ENCODE results near the gene C1orf116.
"Not testable (repeated sequence)": the region's sequence is repeated elsewhere in the genome, so short reads cannot be mapped to it uniquely, and the experiment has no call there.

The C1orf116 gene

DNA sequence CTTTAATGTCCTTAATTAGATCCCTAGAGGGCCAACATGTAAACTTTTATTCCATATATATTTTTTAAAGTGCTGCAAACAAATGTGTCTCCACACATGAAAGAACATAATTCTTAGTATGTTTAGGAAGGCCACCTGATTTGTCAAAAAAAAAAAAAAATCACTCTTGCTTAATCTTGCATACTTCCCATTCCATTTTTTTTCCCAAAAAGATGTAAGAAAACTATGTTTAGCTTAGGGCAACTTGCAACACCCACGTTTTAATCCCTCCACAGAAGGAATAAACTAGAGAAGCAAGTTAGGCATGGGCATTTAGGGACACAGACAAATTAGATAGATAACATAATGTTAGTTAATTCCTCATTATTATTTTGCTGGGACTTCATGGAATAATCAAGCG is 12.9 kb upstream of the C1orf116 start:
- no peak for TF ChIP-seq ZFX (IDR thresholded peaks at IDR 0.05)
- TF ChIP-seq, protein P1, sequence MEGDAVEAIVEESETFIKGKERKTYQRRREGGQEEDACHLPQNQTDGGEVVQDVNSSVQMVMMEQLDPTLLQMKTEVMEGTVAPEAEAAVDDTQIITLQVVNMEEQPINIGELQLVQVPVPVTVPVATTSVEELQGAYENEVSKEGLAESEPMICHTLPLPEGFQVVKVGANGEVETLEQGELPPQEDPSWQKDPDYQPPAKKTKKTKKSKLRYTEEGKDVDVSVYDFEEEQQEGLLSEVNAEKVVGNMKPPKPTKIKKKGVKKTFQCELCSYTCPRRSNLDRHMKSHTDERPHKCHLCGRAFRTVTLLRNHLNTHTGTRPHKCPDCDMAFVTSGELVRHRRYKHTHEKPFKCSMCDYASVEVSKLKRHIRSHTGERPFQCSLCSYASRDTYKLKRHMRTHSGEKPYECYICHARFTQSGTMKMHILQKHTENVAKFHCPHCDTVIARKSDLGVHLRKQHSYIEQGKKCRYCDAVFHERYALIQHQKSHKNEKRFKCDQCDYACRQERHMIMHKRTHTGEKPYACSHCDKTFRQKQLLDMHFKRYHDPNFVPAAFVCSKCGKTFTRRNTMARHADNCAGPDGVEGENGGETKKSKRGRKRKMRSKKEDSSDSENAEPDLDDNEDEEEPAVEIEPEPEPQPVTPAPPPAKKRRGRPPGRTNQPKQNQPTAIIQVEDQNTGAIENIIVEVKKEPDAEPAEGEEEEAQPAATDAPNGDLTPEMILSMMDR (conservative IDR thresholded peaks at IDR 0.05) = no peak
- no peak overlapping the region for H3K27ac ChIP-seq

DNA sequence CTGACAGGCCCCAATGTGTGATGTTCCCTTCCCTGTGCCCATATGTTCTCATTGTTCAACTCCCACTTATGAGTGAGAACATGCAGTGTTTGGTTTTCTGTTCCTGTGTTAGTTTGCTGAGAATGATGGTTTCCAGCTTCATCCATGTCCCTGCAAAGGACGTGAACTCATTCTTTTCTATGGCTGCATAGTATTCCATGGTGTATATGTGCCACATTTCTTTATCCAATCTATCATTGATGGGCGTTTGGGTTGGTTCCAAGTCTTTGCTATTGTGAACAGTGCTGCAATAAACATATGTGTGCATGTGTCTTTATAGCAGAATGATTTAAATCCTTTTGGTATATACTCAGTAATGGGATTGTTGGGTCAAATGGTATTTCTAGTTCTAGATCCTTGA is 8.8 kb upstream of the C1orf116 start:
- not testable (repeated sequence) for H3K27ac ChIP-seq

DNA sequence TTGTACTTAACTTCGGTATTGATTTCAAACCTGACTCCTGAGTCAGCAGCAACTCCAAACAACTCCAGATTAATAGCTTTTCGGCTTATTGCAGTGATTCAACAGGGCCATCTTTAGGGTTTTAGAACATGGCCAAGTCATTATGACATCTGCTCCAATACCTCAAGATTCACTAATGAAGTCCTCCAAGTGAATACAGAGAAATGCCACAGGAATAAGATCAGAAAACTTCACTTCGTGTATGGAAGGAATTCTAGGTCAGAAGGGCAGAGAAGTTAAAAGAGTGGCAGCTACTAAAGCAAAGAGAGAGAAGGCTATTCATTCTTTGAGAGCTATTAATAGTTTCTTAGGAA is 7.6 kb upstream of the C1orf116 start:
- TF ChIP-seq ZFX (IDR thresholded peaks at IDR 0.05) = no peak
- TF ChIP-seq, protein P1 (conservative IDR thresholded peaks at IDR 0.05) = no peak
- H3K27ac ChIP-seq = no peak overlapping the region

DNA sequence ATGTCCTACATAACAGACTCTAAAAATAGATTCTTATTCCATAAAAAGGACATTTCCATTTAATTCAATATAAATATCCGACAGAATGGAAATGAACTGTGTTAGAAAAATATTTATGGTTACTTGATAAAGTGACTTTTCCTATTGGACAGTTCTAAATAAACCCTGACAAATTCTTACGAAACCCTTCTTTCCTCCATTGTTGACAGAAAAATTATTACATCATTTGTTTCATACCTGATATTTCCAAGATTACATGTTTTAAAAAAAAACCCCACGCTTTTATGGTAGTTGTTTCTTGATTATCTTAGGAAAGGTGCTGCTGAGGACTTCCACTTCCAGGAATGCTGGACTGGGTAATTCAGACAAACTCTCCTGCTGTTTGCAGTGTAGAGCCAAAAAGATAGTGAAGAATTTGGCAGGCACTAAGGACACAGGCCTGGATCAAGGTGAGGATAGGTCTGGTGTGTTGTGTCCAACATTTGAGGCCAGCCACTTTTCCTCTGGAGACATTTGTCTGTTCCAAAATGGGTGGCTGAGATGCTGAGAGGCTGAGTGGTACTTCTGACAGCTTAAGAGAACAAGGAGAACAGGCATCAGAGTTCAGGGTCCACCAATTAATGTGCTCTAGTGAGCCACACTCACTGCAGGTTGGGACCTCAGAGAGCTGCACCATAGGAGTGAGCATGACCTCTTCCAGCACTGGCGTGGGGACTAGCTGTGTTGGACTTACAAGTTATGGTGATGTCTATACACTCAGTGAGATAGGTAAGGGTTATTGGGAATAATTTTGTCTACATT is 7.0 kb upstream of the C1orf116 start:
- TF ChIP-seq, protein P1 (conservative IDR thresholded peaks at IDR 0.05) = no peak
- TF ChIP-seq ZFX (IDR thresholded peaks at IDR 0.05) = no peak
- H3K27ac ChIP-seq = no peak overlapping the region

DNA sequence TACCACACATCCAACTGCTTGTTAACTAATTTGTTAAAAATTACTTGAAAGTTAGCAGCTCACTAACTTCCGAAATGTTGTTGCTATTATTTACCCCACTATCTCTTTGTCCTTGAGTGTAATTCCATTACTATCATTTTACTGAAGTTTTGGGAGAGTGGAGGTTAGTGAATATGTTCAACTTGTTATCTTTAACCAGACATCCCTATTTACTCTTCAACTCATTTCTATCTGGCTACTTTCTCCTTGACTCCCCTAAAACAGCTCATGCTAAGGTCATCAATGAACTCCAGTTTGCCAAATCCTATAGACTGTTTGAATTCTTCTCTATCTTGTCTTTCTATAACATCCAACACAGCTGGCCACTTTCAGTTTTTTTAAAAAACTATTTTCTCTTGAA is 4.3 kb upstream of the C1orf116 start:
- TF ChIP-seq, protein P1 (conservative IDR thresholded peaks at IDR 0.05) = no peak
- TF ChIP-seq ZFX (IDR thresholded peaks at IDR 0.05) = no peak
- H3K27ac ChIP-seq = no peak overlapping the region

DNA sequence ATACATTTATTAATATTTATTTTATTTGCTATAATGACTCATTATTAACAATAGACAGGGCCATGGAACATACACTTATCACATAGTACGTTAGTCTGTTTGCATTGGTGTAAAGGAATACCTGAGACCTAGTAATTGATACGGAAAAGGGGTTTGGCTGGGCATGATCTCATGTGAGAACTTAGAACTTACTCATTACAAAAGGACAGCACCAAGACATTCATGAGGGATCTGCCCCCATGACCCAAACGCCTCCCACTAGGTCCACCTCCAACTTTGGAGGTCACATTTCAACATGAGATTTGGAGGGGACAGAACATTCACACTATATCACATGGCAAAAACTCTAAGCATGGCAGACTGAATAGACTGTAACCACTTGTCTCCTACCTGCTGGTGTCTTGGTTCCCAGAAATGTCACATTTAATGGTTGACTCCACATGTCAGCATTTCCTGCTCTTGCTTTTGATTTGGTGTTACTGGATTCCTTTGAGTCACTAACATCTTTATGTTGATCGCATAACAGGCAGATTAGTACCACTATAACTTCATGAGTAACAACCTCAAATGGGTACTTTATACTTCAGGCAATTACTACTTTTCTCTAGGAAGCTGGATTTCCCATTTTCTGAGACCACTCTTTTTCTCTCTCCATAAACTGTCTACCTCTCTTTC is 3.5 kb upstream of the C1orf116 start:
- no peak overlapping the region for H3K27ac ChIP-seq
- TF ChIP-seq, protein P1 (conservative IDR thresholded peaks at IDR 0.05) = no peak
- TF ChIP-seq ZFX (IDR thresholded peaks at IDR 0.05) = no peak

DNA sequence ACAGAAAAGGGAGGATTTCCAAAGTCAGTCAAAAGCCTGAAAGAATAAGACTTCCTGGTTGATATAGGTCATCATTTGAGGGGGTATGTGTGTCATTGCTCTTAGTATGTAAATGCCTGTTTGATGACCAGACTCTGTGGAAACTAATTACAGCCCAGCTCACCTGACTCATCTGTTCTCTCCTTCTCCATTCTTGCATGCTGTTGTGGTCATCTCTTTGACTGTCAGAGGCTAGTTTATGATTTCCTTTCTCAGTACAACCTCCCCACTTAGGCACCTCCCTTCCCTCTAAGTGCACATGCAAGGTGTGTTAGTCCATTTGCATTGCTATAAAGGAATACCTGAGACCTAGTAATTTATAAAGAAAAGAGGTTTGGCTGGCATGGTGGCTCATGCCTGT is 2.4 kb upstream of the C1orf116 start:
- H3K27ac ChIP-seq = no peak overlapping the region; the same call in 1 of the 2 replicates
- TF ChIP-seq, protein P1 (conservative IDR thresholded peaks at IDR 0.05) = no peak
- TF ChIP-seq ZFX (IDR thresholded peaks at IDR 0.05) = no peak

Data from C4-2B (cell line).